WI38 (cell line): ENCODE measurements around the gene RIN3.

ENCODE experiments used
- H3K4me3 ChIP-seq: 2 replicates; pipeline ENCODE4 v1.5.1; 2011; ENCODE audit warnings: low read depth, mild to moderate bottlenecking, control low read depth, low read length
- TF ChIP-seq, protein P1 (sequence below): IDR thresholded peaks from 2 replicates; pipeline ENCODE4 v1.5.1; 2012; ENCODE audit warnings: low read depth, mild to moderate bottlenecking, control low read depth, low read length

RIN3 gene

DNA sequence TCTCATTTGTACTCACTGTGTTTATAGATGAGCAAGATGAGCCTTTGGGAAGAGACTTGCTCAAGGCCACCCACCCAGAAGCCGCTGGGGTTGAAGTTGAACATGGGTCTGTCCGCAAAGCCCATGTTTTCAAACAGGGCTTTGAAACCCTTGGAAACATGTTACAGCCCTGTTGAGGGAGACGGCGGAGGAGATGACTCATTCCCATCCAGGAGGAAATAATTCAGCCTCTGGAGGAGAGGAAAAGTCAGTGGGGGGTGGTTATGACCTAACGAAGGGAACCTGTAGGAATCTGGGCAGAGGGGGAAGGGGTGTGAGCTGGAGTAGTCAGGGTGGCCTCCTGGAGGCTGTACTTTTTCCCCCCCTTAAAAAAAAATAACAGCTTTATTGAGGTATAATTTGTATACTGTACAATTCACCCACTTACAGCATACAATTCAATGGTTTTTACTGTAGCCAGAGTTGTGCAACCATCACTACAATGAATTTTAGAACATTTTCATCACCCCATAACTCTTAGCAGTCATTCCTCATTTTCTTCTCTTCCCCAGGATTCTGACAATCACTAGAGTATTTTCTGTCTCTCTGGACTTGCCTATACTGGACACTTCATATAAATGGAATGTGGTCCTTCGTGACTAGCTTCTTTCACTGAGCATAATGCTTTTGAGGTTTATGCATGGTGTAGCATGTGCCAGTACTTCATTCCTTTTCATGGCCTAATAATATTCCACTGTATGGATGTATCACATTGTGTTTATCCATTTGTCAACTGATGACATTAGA lies 1.9 kb upstream of the RIN3 start:
- no peak overlapping the region for H3K4me3 ChIP-seq

DNA sequence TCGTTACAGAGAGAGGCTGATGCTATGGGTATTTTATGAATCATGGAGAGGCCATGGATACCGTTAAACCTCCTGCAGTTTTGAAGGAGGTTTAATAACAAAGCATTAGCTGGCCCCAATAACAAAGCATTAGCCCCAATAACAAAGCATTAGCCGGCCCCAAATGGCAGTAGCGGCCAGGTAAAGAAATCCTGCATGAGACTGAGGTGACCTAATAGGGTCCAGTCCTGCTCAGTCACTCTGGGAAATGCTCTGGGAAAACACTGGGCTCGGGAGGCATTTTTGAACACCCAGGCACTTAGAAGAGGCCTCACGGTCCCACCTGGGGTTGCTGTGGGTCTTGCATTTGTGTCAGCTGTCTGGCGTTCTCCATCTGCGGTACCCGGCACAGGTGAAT lies 776 bp upstream of the RIN3 start:
- TF ChIP-seq, protein P1, sequence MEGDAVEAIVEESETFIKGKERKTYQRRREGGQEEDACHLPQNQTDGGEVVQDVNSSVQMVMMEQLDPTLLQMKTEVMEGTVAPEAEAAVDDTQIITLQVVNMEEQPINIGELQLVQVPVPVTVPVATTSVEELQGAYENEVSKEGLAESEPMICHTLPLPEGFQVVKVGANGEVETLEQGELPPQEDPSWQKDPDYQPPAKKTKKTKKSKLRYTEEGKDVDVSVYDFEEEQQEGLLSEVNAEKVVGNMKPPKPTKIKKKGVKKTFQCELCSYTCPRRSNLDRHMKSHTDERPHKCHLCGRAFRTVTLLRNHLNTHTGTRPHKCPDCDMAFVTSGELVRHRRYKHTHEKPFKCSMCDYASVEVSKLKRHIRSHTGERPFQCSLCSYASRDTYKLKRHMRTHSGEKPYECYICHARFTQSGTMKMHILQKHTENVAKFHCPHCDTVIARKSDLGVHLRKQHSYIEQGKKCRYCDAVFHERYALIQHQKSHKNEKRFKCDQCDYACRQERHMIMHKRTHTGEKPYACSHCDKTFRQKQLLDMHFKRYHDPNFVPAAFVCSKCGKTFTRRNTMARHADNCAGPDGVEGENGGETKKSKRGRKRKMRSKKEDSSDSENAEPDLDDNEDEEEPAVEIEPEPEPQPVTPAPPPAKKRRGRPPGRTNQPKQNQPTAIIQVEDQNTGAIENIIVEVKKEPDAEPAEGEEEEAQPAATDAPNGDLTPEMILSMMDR = no peak
- peak overlapping the region; percentile 74 for H3K4me3 ChIP-seq

More for the DNA sequence above, 1.9 kb upstream of the RIN3 start:
- TF ChIP-seq, protein P1 = no peak

DNA sequence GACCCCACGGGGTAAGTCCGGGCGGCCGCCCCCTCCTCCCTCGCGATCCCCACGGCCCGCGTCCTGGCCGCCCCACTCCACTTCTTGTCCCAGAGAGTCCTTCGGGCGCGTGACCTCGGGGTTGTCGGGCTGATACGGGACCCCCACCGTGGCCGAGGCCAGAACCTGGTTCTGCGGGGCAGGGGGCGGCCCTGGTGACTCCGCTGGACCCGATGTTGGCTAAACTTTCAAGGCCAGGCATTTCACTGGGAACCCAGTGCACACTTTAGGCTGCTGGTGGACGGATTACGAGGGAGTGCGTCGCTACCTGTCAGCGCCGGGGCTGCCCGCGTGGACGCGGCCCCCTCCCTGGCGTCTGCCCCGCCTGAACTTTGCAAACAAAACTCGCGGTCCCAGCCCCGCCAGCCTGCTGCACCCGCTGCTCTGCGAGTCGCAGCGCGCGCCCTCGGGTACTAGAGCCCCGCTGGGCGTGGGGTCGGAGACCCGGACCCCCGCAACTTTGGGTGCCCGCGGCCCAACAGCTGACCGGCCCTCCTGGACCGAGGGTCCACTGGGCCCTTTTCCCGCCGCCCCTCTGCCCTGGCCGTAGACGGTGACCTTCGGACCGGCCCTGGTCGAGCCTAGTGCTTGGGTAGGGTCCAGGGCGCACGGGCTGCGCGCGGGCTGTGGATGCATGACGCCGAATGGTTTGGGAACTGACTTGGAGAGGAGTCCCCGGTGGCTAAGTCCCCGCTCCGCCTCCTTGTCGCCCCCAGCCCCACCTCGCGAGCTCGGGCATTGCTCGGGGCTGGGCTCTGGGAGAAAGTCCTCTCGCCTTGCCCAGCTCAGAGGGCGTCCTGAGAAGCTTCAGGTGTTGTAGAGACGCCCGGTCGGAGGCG lies 624 bp downstream of the RIN3 start:
- peak overlapping the region; percentile 74 for H3K4me3 ChIP-seq
- TF ChIP-seq, protein P1 = no peak

DNA sequence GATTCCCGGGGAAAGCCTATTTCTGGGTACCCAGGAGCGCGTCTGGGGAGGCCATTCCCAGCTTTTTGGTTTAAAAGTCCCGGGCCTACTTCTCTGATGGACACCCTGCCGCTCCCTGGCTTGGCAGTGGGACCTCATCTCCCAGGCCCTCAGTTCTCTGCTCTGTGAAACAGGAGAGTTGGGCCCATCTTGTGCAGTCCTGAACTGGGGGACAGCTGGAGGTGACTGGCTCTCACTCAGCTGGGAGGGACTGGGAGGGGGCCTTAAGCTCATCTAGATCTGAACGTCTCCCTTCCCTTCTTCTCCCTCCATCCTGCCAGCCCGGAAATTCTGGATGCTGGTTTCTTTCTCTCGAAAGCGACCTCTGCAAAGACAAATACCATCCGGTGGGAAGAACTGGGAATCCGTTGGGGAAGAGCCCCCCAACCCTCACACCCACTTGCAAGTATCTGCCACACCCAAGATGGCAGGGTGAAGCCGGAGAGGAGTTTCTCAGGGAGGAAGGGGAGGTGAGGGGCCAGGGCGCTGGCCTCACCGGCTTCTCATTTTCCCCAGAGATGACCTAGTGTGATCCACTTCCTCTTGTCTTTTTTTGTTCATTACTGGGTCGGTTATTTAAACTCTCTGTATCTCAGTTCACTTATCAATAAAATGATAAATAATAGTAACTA lies 1.4 kb downstream of the RIN3 start:
- TF ChIP-seq, protein P1 = no peak
- peak overlapping the region; percentile 74 for H3K4me3 ChIP-seq

DNA sequence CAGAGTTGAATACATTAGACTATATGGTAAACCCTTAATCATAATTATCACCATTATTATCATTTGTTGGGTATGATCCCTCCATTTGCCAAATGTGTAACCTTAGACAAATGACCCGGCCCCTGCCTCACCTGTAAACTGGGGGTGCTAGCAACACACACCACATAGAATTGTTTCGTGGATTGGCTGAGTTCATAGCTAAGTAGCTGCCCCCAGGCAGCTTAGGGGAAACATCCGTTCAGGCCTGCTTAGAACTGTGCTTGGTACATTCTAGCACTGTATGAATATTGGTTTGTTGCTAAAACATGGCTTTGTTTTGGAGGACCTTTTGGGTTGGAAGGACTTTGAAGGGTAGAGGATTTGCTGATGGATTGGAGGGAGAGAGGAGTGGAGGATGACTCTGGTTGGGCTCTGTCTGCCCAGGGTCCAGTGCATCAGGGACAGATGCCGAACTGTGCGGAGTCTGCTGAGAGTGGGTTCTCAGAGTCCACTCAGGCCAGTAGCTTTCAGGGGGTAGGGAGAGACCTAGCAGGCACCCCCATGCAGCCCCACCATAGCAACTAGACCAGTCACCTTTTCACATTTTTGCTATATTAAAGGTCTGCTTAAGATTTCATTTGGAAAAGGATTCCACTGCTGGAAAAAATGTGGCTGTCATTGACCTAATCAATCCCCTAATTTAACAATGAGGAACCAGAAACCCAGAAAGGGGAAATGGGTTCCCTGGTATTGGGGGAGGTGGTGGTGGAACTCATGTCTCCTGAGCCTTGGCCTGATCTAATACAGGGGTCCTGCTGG lies 2.2 kb downstream of the RIN3 start:
- TF ChIP-seq, protein P1 = no peak
- no peak overlapping the region for H3K4me3 ChIP-seq

DNA sequence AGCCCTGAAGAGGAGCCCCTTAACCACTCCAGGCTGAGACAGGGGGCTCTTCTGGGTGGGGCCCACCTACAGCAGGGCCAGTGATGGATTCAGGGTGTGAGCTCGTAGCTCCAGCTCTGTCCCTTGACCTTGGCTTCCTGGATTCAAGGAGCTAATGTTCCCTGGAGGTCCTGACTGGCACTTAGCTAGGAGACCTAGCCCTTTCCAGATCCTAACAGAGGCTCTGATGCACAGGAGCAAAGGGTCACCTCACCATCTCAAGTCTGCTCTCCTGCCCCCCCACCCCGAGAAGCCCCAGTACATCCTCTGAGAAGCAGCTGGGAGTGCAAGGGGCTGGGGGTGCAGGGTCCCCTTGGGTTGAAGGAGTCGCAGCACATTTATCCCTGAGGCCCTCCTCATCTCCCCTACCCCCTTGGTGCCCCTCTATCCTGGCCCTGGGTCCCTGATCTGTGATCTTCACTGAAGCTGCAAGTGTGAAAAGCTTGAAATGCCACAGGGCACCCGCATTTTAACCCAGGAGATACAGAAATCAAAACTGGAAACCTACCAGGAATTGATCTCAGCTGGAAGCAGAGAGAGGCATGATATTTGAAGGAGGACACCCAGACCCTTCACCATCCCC lies 2.9 kb downstream of the RIN3 start:
- TF ChIP-seq, protein P1 = no peak
- H3K4me3 ChIP-seq = no peak overlapping the region
